ENCODE measurements around the gene GTF2I.
"Not testable (repeated sequence)": the region's sequence is repeated elsewhere in the genome, so short reads cannot be mapped to it uniquely, and the experiment has no call there.

Gene GTF2I

GRCh38 chr7:74713567-74713966 is 56.0 kb downstream of the GTF2I start:
- DNase-seq (ENCODE audit: low read depth, low spot score) = no peak

- no peak for DNase-seq (ENCODE audit: low read depth, low spot score)
Observed at GRCh38 chr7:74717889-74718288, 60.4 kb downstream of the GTF2I start.

- no peak for DNase-seq (ENCODE audit: low read depth, low spot score)
Observed at GRCh38 chr7:74718336-74718735, 60.8 kb downstream of the GTF2I start.

GRCh38 chr7:74722153-74722552 is 64.6 kb downstream of the GTF2I start:
- DNase-seq (ENCODE audit: low read depth, low spot score) = no peak

GRCh38 chr7:74725840-74726239 is 68.3 kb downstream of the GTF2I start:
- no peak for DNase-seq (ENCODE audit: low read depth, low spot score)

GRCh38 chr7:74726309-74727101 is 69.0 kb downstream of the GTF2I start:
- DNase-seq (ENCODE audit: low read depth, low spot score) = no peak

- DNase-seq (ENCODE audit: low read depth, low spot score) = not testable (repeated sequence)
Observed at GRCh38 chr7:74728686-74729085, 71.2 kb downstream of the GTF2I start.

GRCh38 chr7:74730186-74730585 is 72.7 kb downstream of the GTF2I start:
- not testable (repeated sequence) for DNase-seq (ENCODE audit: low read depth, low spot score)

GRCh38 chr7:74739974-74740703 is 82.6 kb downstream of the GTF2I start:
- DNase-seq (ENCODE audit: low read depth, low spot score) = not testable (repeated sequence)

GRCh38 chr7:74743936-74744557 is 86.5 kb downstream of the GTF2I start:
- DNase-seq (ENCODE audit: low read depth, low spot score) = not testable (repeated sequence)

- not testable (repeated sequence) for DNase-seq (ENCODE audit: low read depth, low spot score)
Observed at GRCh38 chr7:74753921-74754482, 96.5 kb downstream of the GTF2I start.

- not testable (repeated sequence) for DNase-seq (ENCODE audit: low read depth, low spot score)
Observed at GRCh38 chr7:74756673-74757072, 99.2 kb downstream of the GTF2I start.

GRCh38 chr7:74758268-74758667 is 100.8 kb downstream of the GTF2I start:
- DNase-seq (ENCODE audit: low read depth, low spot score) = not testable (repeated sequence)

GRCh38 chr7:74758982-74759381 is 101.5 kb downstream of the GTF2I start:
- not testable (repeated sequence) for DNase-seq (ENCODE audit: low read depth, low spot score)

- not testable (repeated sequence) for DNase-seq (ENCODE audit: low read depth, low spot score)
Observed at GRCh38 chr7:74765205-74765918, 107.8 kb downstream of the GTF2I start.

GRCh38 chr7:74766509-74766908 is 109.0 kb downstream of the GTF2I start:
- DNase-seq (ENCODE audit: low read depth, low spot score) = not testable (repeated sequence)

GRCh38 chr7:74766991-74767390 is 109.5 kb downstream of the GTF2I start:
- not testable (repeated sequence) for DNase-seq (ENCODE audit: low read depth, low spot score)

- DNase-seq (ENCODE audit: low read depth, low spot score) = not testable (repeated sequence)
Observed at GRCh38 chr7:74770062-74770461, 112.5 kb downstream of the GTF2I start.

GRCh38 chr7:74772093-74772492 is 114.6 kb downstream of the GTF2I start:
- DNase-seq (ENCODE audit: low read depth, low spot score) = not testable (repeated sequence)

GRCh38 chr7:74773760-74774750 is 116.5 kb downstream of the GTF2I start, which contains the start of gene NCF1:
TSS of gene NCF1 (plus strand) at chr7:74774011. CDS start at chr7:74774032, 21 bp downstream.
- not testable (repeated sequence) for DNase-seq (ENCODE audit: low read depth, low spot score)
